ENCODE measurements around the gene AKAP10. TPM values are rescaled to one million over a fixed set of nuclear protein-coding genes. Genes with fewer than 3 reads are reported as not detected.

AKAP10 gene
- total and polyA plus RNA-seq, 2 donors (not counting 3 experiments of a cell fraction or from before 2014, with no cell fraction given) = 10.0 to 27.1 TPM

DNA sequence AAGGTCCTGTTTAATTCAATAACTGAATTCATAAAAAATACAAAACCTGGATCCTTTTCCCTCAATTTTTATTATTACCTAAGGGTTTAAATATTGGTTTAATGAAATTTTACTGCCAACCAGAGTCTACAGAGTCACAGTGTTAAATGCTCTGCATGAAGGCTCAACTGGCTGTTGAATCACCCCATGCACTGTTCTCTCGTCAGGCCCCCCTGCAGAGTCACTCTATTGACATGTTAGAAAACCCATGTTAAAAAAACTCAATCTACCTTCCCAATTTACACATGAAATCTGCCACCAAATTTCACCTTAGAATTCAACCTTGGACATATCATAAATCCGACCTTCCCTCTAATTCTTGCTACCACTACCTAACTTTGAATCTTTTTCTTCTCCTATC lies 66.6 kb downstream of the AKAP10 start:
- Histone ChIP-seq H3K27ac (ENCODE audit: insufficient read depth, low read depth, low read length) (no peak overlapping the region), H3K27me3 (ENCODE audit: control insufficient read depth in 2 of 2, insufficient read depth in 2 of 2, low read length in 2 of 2) (no peaks in the 10 kb centered on the region), H3K4me3 (replicated peaks in 1 of 3; ENCODE audit: insufficient read depth in 1 of 3, low read depth in 1 of 3, low read length in 3 of 3) (no peak overlapping the region), H3K4me2 (ENCODE audit: insufficient read depth, low read length) (no peak overlapping the region), H3K79me2 (ENCODE audit: control insufficient read depth, insufficient read depth, low read length) (no peaks in the 10 kb centered on the region), H3K4me1 (ENCODE audit: control insufficient read depth, extremely low read depth, insufficient read depth, low read length) (no peaks in the 10 kb centered on the region), H4K20me1 (replicated peaks; ENCODE audit: control insufficient read depth, extremely low read depth, insufficient read depth, low read length) (no peaks in the 10 kb centered on the region), H3K9me1 (replicated peaks; ENCODE audit: control insufficient read depth, extremely low read depth, insufficient read depth, low read length) (no peaks in the 10 kb centered on the region), H3K9ac (replicated peaks; ENCODE audit: extremely low read depth, insufficient read depth, low read length) (no peak overlapping the region), H3K9me3 (replicated peaks; ENCODE audit: control insufficient read depth, insufficient read depth, low read length) (no peaks in the 10 kb centered on the region), H2AFZ (ENCODE audit: low read depth, low read length) (no peak overlapping the region), H3K36me3 (ENCODE audit: control insufficient read depth in 2 of 2, extremely low read depth in 1 of 2, insufficient read depth in 2 of 2, low read length in 2 of 2) (peaks cover 7 to 22% of the 10 kb centered on the region in 2 experiments)
- POLR2A ChIA-PET = no interaction called here
- dilution Hi-C loops (cut with MboI; ENCODE audit: extremely low pct_ligation_motif_present, low sequenced_read_pairs) (no loop called here), intact Hi-C loops (cut with micrococcal nuclease) (no loop called here)
- CTCF ChIA-PET = interaction anchor here (1.6 kb wide), 1 partner anchor 13 kb away, joined by 3 read pairs; no protein-coding TSS in a partner anchor
- BruUV-seq (replicated peaks) = no TSS peak
- DNase-seq (ENCODE audit: low read depth, low spot score) = no peak
- TF ChIP-seq, protein P1, sequence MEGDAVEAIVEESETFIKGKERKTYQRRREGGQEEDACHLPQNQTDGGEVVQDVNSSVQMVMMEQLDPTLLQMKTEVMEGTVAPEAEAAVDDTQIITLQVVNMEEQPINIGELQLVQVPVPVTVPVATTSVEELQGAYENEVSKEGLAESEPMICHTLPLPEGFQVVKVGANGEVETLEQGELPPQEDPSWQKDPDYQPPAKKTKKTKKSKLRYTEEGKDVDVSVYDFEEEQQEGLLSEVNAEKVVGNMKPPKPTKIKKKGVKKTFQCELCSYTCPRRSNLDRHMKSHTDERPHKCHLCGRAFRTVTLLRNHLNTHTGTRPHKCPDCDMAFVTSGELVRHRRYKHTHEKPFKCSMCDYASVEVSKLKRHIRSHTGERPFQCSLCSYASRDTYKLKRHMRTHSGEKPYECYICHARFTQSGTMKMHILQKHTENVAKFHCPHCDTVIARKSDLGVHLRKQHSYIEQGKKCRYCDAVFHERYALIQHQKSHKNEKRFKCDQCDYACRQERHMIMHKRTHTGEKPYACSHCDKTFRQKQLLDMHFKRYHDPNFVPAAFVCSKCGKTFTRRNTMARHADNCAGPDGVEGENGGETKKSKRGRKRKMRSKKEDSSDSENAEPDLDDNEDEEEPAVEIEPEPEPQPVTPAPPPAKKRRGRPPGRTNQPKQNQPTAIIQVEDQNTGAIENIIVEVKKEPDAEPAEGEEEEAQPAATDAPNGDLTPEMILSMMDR (IDR thresholded peaks at IDR 0.05; ENCODE audit: extremely low read depth in 1 of 2, insufficient read depth in 1 of 2, low read depth in 1 of 2, low read length in 2 of 2) = no peak
- TF ChIP-seq JUN (IDR thresholded peaks at IDR 0.05; ENCODE audit: borderline replicate concordance, insufficient read depth, insufficient read length, low read depth) (no peak), FOS (IDR thresholded peaks at IDR 0.05; ENCODE audit: borderline replicate concordance, insufficient read depth, low read length) (no peak), EZH2 (IDR thresholded peaks at IDR 0.05; ENCODE audit: borderline replicate concordance, low read depth, low read length, severe bottlenecking) (no peak), GATA2 (IDR thresholded peaks at IDR 0.05; ENCODE audit: insufficient read depth, insufficient read length, low read depth, low read length) (no peak), MYC (IDR thresholded peaks at IDR 0.05; ENCODE audit: low read depth, low read length) (no peak), POLR2AphosphoS5 (IDR thresholded peaks at IDR 0.05; ENCODE audit: insufficient read depth, low read depth, low read length) (no peak), POLR2A (IDR thresholded peaks at IDR 0.05; ENCODE audit: low read depth, low read length) (no peak)
- TF ChIP-seq, protein P2, sequence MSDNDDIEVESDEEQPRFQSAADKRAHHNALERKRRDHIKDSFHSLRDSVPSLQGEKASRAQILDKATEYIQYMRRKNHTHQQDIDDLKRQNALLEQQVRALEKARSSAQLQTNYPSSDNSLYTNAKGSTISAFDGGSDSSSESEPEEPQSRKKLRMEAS (IDR thresholded peaks at IDR 0.05; ENCODE audit: insufficient read depth, insufficient read length) = no peak
- FAIRE-seq = no peak
